Adrenal gland (tissue), 12 donors: ENCODE data around the gene TNFRSF19. TPM values are rescaled to one million over a fixed set of nuclear protein-coding genes. Genes with fewer than 3 reads are reported as not detected.

Experiments
- DNase-seq, 7 donors: peaks; one replicate each; pipeline ENCODE4 v3.0.0-alpha.2; 2019 to 2020
- H3K27ac ChIP-seq, 5 donors: fragments of 200-600 bp; sonication (generic) in 4 of 5; 1 replicate in 3 of 5; 2 replicates in 2 of 5; pipeline versions ENCODE4 v1.5.1 to v1.8.0; 2016 to 2020; ENCODE audit warnings: mild to moderate bottlenecking in 1 of 5
- H3K27me3 ChIP-seq: fragments of 200-600 bp; 2 replicates; pipeline ENCODE4 v1.8.0; 2021
- H3K36me3 ChIP-seq, 2 donors: fragments of 200-600 bp; replicated peaks in 1 of 2; 1 replicate in 1 of 2; 2 replicates in 1 of 2; pipeline versions ENCODE4 v1.5.1 to v1.8.0; 2018 to 2022
- H3K4me1 ChIP-seq, 2 donors: fragments of 200-600 bp; replicated peaks in 1 of 2; 1 replicate in 1 of 2; 2 replicates in 1 of 2; pipeline versions ENCODE4 v1.5.1 to v1.8.0; 2018 to 2021
- H3K4me3 ChIP-seq, 4 donors: fragments of 200-600 bp; sonication (generic) in 3 of 4; one replicate each; pipeline ENCODE4 v1.5.1; 2016 to 2018
- H3K9me3 ChIP-seq, 3 donors: fragments of 200-600 bp; sonication (generic) in 1 of 3; replicated peaks in 1 of 3; 1 replicate in 2 of 3; 2 replicates in 1 of 3; pipeline versions ENCODE4 v1.5.1 to v1.8.0; 2016 to 2021
- POLR2A ChIP-seq, 2 donors: fragments of 450-650 bp; IDR thresholded peaks; one replicate each; pipeline ENCODE4 v1.6.1; 2017; ENCODE audit warnings: antibody characterized with exemption in 2 of 2, mild to moderate bottlenecking in 2 of 2, moderate library complexity in 1 of 2
- WGBS, 4 donors: extraction: QIAGEN DNeasy Blood & Tissue Kit in 2 of 4; methylation state at CpG; one replicate each; pipeline versions ENCODE4 v1.1.5 to v1.1.7; 2013 to 2017; 5-methylcytosine and 5-hydroxymethylcytosine counted together
- intact Hi-C, 2 donors: fragments of 100-400 bp; cut with DNase I; formaldehyde crosslinking; loops; one replicate each; pipeline versions ENCODE4 v1.14.1 to v1.15.0; 2022 to 2023
- polyA plus RNA-seq, 3 donors: library from polyadenylated mRNA; stranded (reverse); fragments of 200-250 nt in 2 of 3; fragments of 350-450 nt in 1 of 3; fragmentation: Illumina TruSeq in 1 of 3; extraction: RNeasy Lipid Tissue Mini Kit (QIAGEN cat#74804) in 1 of 3; gene quantifications; one replicate each; pipeline ENCODE4 v1.2.3, GENCODE V29; 2013 to 2014
- total RNA-seq, 9 donors: library from RNA; depleted of rRNA in 4 of 9; stranded (reverse); fragments of >200 nt in 4 of 9; fragments of 120-200 nt in 1 of 9; fragmentation: NEBNext Ultra II Directional in 1 of 9; extraction: Animal tissue kit (Norgen Biotek cat#: 25700) in 1 of 9; gene quantifications; one replicate each; pipeline versions ENCODE4 v1.1.0 to v1.2.4, GENCODE V29; 2013 to 2023
- TF ChIP-seq, protein P1 (sequence below), 6 experiments: fragments of 450-650 bp in 4 of 6; fragments of 200-600 bp in 2 of 6; sonication (generic) in 1 of 6; IDR thresholded peaks; 1 replicate in 5 of 6; 2 replicates in 1 of 6; pipeline versions ENCODE4 v1.5.1 to v1.8.0; 2016 to 2021; ENCODE audit warnings: antibody characterized with exemption in 6 of 6, mild to moderate bottlenecking in 2 of 6, moderate library complexity in 1 of 6
- donor health status: healthy with polysubstance abuse.
- donor health status: Bipolar disorder and iron deficiency.
- donor health status: DM: yes; HTN: yes; CAD: no.
- donor health status: DM: no; HTN: no; CAD: no.
- donor health status: DM: no; HTN: no; CAD: no.
- donor health status: DM: yes; HTN: yes; CAD: no.

Gene TNFRSF19
- total and polyA plus RNA-seq, 12 donors: 0.88 to 6.7 (median 3.3) TPM

GRCh38 chr13:23583491-23583890, 13.3 kb downstream of the TNFRSF19 start:
- DNase-seq: no peak
- TF ChIP-seq, protein P1, sequence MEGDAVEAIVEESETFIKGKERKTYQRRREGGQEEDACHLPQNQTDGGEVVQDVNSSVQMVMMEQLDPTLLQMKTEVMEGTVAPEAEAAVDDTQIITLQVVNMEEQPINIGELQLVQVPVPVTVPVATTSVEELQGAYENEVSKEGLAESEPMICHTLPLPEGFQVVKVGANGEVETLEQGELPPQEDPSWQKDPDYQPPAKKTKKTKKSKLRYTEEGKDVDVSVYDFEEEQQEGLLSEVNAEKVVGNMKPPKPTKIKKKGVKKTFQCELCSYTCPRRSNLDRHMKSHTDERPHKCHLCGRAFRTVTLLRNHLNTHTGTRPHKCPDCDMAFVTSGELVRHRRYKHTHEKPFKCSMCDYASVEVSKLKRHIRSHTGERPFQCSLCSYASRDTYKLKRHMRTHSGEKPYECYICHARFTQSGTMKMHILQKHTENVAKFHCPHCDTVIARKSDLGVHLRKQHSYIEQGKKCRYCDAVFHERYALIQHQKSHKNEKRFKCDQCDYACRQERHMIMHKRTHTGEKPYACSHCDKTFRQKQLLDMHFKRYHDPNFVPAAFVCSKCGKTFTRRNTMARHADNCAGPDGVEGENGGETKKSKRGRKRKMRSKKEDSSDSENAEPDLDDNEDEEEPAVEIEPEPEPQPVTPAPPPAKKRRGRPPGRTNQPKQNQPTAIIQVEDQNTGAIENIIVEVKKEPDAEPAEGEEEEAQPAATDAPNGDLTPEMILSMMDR (IDR thresholded peaks at IDR 0.05): no peak
- no peak for TF ChIP-seq POLR2A (IDR thresholded peaks at IDR 0.05)
- peaks cover 0 to 4% of the 10 kb centered on the region in 2 donors for H3K4me1 ChIP-seq
- H3K4me3 ChIP-seq: no peak overlapping the region
- H3K27ac ChIP-seq: no peak overlapping the region
- H3K27me3 ChIP-seq: no peaks in the 10 kb centered on the region
- intact Hi-C loops: no loop called here
- no peaks in the 10 kb centered on the region for H3K9me3 ChIP-seq
- no peaks in the 10 kb centered on the region for H3K36me3 ChIP-seq

GRCh38 chr13:23584275-23584674, 14.1 kb downstream of the TNFRSF19 start:
- H3K36me3 ChIP-seq: no peaks in the 10 kb centered on the region
- no peak for DNase-seq
- no peaks in the 10 kb centered on the region for H3K27me3 ChIP-seq
- peaks cover 0 to 4% of the 10 kb centered on the region in 2 donors for H3K4me1 ChIP-seq
- no peak overlapping the region for H3K4me3 ChIP-seq
- WGBS, 4 donors: 57 to 73% (median 63%) methylated on average over 2 of the region's 2 CpGs
- H3K9me3 ChIP-seq: no peaks in the 10 kb centered on the region
- H3K27ac ChIP-seq: no peak overlapping the region
- intact Hi-C loops: no loop called here
- TF ChIP-seq, protein P1 (IDR thresholded peaks at IDR 0.05): no peak
- TF ChIP-seq POLR2A (IDR thresholded peaks at IDR 0.05): no peak

GRCh38 chr13:23586336-23586735, 16.1 kb downstream of the TNFRSF19 start:
- Histone ChIP-seq H3K9me3 (no peaks in the 10 kb centered on the region), H3K27ac (no peak overlapping the region), H3K36me3 (no peaks in the 10 kb centered on the region), H3K4me3 (no peak overlapping the region), H3K4me1 (no peaks in the 10 kb centered on the region), H3K27me3 (no peaks in the 10 kb centered on the region)
- no peak for DNase-seq
- TF ChIP-seq, protein P1 (IDR thresholded peaks at IDR 0.05): no peak
- TF ChIP-seq POLR2A (IDR thresholded peaks at IDR 0.05): no peak
- intact Hi-C loops: no loop called here
- 92 to 96% (median 93%) methylated on average over 6 of the region's 6 CpGs for WGBS, 4 donors

DNA sequence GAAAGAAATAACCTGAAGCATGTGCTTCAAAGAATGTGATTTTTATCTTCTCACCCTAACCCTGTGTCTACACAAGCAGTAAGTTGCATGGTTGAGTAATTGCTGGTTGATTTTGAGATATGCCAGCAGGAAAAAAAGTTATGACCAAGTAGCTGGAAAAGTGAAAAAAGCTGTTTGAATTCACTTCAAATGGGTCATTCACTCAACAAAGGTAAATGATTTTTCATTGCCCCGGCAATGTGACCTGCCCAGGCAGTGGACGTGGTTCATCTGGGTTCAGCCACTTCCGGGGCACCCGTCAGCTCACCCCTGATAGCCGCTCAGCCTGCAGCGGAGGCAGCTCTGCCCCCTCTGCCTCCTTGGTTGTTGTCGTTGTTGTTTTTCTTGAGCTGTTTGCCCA, 18.5 kb downstream of the TNFRSF19 start:
- no peaks in the 10 kb centered on the region for H3K27me3 ChIP-seq
- no peaks in the 10 kb centered on the region for H3K4me1 ChIP-seq
- TF ChIP-seq POLR2A (IDR thresholded peaks at IDR 0.05): no peak
- TF ChIP-seq, protein P1 (IDR thresholded peaks at IDR 0.05): no peak
- intact Hi-C loops: no loop called here
- DNase-seq: no peak
- no peak overlapping the region for H3K27ac ChIP-seq
- 82 to 88% (median 87%) methylated on average over 7 of the region's 7 CpGs for WGBS, 4 donors
- no peak overlapping the region for H3K4me3 ChIP-seq
- no peaks in the 10 kb centered on the region for H3K9me3 ChIP-seq
- H3K36me3 ChIP-seq: no peaks in the 10 kb centered on the region
